DOHH2 (cell line): ENCODE data around the gene GPR176.

Source experiments
- H3F3A ChIP-seq: fragments of 200-600 bp; sonication (generic), shearing (Covaris generic); 2 replicates; pipeline ENCODE4 v1.6.0; 2016; ENCODE audit warnings: antibody characterized with exemption, mild to moderate bottlenecking; ENCODE audit not compliant: control insufficient read depth, insufficient read depth
- H3K27ac ChIP-seq: fragments of 200-600 bp; sonication (generic); 2 replicates; pipeline ENCODE4 v1.5.1; 2014; ENCODE audit warnings: low read depth, mild to moderate bottlenecking, low read length, moderate library complexity
- H3K27me3 ChIP-seq: fragments of 200-600 bp; sonication (generic); 2 replicates; pipeline ENCODE4 v1.6.1; 2014; ENCODE audit warnings: mild to moderate bottlenecking, low read length, mixed read lengths; ENCODE audit not compliant: control insufficient read depth
- H3K36me3 ChIP-seq: fragments of 200-600 bp; sonication (generic); 2 replicates; pipeline ENCODE4 v1.6.1; 2014; ENCODE audit warnings: mild to moderate bottlenecking, low read length, moderate library complexity, mixed read lengths; ENCODE audit not compliant: control insufficient read depth
- H3K4me1 ChIP-seq: fragments of 200-600 bp; sonication (generic); 2 replicates; pipeline ENCODE4 v1.6.1; 2014; ENCODE audit warnings: mild to moderate bottlenecking, low read length, mixed read lengths; ENCODE audit not compliant: control insufficient read depth
- H3K4me2 ChIP-seq: fragments of 200-600 bp; sonication (generic); 2 replicates; pipeline ENCODE4 v1.6.0; 2014; ENCODE audit warnings: mild to moderate bottlenecking, low read length, moderate library complexity
- H3K4me3 ChIP-seq: fragments of 200-600 bp; sonication (generic); 2 replicates; pipeline ENCODE4 v1.5.1; 2014; ENCODE audit warnings: mild to moderate bottlenecking, low read length, mixed read lengths
- H3K79me2 ChIP-seq: fragments of 200-600 bp; sonication (generic); 2 replicates; pipeline ENCODE4 v1.6.1; 2014; ENCODE audit warnings: mild to moderate bottlenecking, low read length, mixed read lengths; ENCODE audit not compliant: control insufficient read depth
- H3K9me2 ChIP-seq: fragments of 200-600 bp; sonication (generic); replicated peaks from 2 replicates; pipeline ENCODE4 v1.6.1; 2014; ENCODE audit warnings: mild to moderate bottlenecking, low read length, mixed read lengths; ENCODE audit not compliant: control insufficient read depth
- H3K9me3 ChIP-seq: fragments of 200-600 bp; sonication (generic); 2 replicates; pipeline ENCODE4 v1.6.1; 2014; ENCODE audit warnings: antibody characterized with exemption, low read length, mixed read lengths; ENCODE audit not compliant: control insufficient read depth, insufficient read depth
- H4K20me1 ChIP-seq: fragments of 200-600 bp; sonication (generic); 2 replicates; pipeline ENCODE4 v1.6.0; 2014; ENCODE audit warnings: low read depth, mild to moderate bottlenecking, antibody characterized with exemption, low read length, moderate library complexity; ENCODE audit not compliant: control insufficient read depth, insufficient read depth
- CTCF ChIP-seq: fragments of 200-600 bp; sonication (generic); IDR thresholded peaks from one replicate; pipeline ENCODE4 v1.5.1; 2014; ENCODE audit warnings: antibody characterized with exemption, mild to moderate bottlenecking, low read depth, low read length; ENCODE audit not compliant: poor library complexity, severe bottlenecking
- EZH2phosphoT487 ChIP-seq: fragments of 200-600 bp; sonication (generic); IDR thresholded peaks from 2 replicates; pipeline ENCODE4 v1.6.1; 2017; ENCODE audit warnings: borderline replicate concordance, mild to moderate bottlenecking, antibody characterized with exemption, low read length, moderate library complexity, mixed read lengths

Gene GPR176

GRCh38 chr15:39796601-39797000 lies 123.5 kb downstream of the GPR176 start:
- H3K4me2 ChIP-seq: no peak overlapping the region
- H3K79me2 ChIP-seq: no peaks in the 10 kb centered on the region
- H3K9me3 ChIP-seq: no peaks in the 10 kb centered on the region
- H3K36me3 ChIP-seq: no peaks in the 10 kb centered on the region
- H3K27me3 ChIP-seq: peaks cover 12% of the 10 kb centered on the region
- H3K9me2 ChIP-seq: no peaks in the 10 kb centered on the region
- TF ChIP-seq CTCF: no peak
- no peak for TF ChIP-seq EZH2phosphoT487
- no peak overlapping the region for H3K4me3 ChIP-seq
- no peak overlapping the region for H3K27ac ChIP-seq
- H3K4me1 ChIP-seq: no peaks in the 10 kb centered on the region
- H4K20me1 ChIP-seq: no peaks in the 10 kb centered on the region
- H3F3A ChIP-seq: no peaks in the 10 kb centered on the region

GRCh38 chr15:39795486-39795885 lies 124.6 kb downstream of the GPR176 start:
- Histone ChIP-seq H3K9me3 (no peaks in the 10 kb centered on the region), H3K4me2 (no peak overlapping the region), H3K4me1 (no peaks in the 10 kb centered on the region), H3K4me3 (no peak overlapping the region), H3K27ac (no peak overlapping the region), H3K79me2 (no peaks in the 10 kb centered on the region), H4K20me1 (no peaks in the 10 kb centered on the region), H3K9me2 (no peaks in the 10 kb centered on the region), H3K27me3 (peaks cover 12% of the 10 kb centered on the region), H3K36me3 (no peaks in the 10 kb centered on the region), H3F3A (no peaks in the 10 kb centered on the region)
- no peak for TF ChIP-seq CTCF
- TF ChIP-seq EZH2phosphoT487: no peak

- no peaks in the 10 kb centered on the region for H4K20me1 ChIP-seq
- TF ChIP-seq CTCF (no peak), EZH2phosphoT487 (no peak)
- peaks cover 12% of the 10 kb centered on the region for H3K27me3 ChIP-seq
- no peaks in the 10 kb centered on the region for H3F3A ChIP-seq
- H3K4me3 ChIP-seq: no peak overlapping the region
- H3K9me3 ChIP-seq: no peaks in the 10 kb centered on the region
- H3K79me2 ChIP-seq: no peaks in the 10 kb centered on the region
- no peaks in the 10 kb centered on the region for H3K9me2 ChIP-seq
- H3K27ac ChIP-seq: no peak overlapping the region
- H3K36me3 ChIP-seq: no peaks in the 10 kb centered on the region
- H3K4me2 ChIP-seq: no peak overlapping the region
- H3K4me1 ChIP-seq: no peaks in the 10 kb centered on the region
These were observed 125.1 kb downstream of the GPR176 start for GRCh38 chr15:39794954-39795353.

- Histone ChIP-seq H4K20me1 (no peaks in the 10 kb centered on the region), H3K4me3 (no peak overlapping the region), H3K27ac (no peak overlapping the region), H3K4me1 (no peaks in the 10 kb centered on the region), H3K36me3 (no peaks in the 10 kb centered on the region), H3K79me2 (no peaks in the 10 kb centered on the region), H3F3A (no peaks in the 10 kb centered on the region), H3K9me3 (no peaks in the 10 kb centered on the region), H3K4me2 (no peak overlapping the region), H3K9me2 (no peaks in the 10 kb centered on the region), H3K27me3 (peaks cover 12% of the 10 kb centered on the region)
- TF ChIP-seq CTCF (no peak), EZH2phosphoT487 (no peak)
These were observed 126.1 kb downstream of the GPR176 start for GRCh38 chr15:39793923-39794322.
